Measurements from ENCODE around the gene RPL28.
"Not testable (repeated sequence)": the region's sequence is repeated elsewhere in the genome, so short reads cannot be mapped to it uniquely, and the experiment has no call there.

DNA sequence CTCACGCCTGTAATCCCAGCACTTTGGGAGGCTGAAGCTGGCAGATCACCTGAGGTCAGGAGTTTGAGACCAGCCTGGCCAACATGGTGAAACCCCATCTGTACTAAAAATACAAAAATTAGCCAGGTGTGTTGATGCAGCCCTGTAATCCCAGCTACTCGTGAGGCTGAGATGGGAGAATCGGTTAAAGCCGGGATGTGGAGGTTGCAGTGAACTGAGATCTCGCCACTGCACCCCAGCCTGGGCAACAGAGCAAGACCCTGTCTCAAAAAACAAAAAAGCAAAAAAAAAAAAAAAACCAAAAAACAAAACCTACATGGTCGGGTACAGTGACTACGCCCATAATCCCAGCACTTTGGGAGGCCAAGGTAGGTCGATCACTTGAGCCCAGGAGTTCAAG is 23.4 kb downstream of the RPL28 start:
- TF ChIP-seq CTCF, POLR2A (IDR thresholded peaks at IDR 0.05): not testable (repeated sequence)
